ENCODE measurements around the gene EARS2.
A peak's percentile ranks its signal among the peaks of the same experiment; 100 is the strongest.
"Not testable (repeated sequence)": the region's sequence is repeated elsewhere in the genome, so short reads cannot be mapped to it uniquely, and the experiment has no call there.

EARS2 gene

DNA sequence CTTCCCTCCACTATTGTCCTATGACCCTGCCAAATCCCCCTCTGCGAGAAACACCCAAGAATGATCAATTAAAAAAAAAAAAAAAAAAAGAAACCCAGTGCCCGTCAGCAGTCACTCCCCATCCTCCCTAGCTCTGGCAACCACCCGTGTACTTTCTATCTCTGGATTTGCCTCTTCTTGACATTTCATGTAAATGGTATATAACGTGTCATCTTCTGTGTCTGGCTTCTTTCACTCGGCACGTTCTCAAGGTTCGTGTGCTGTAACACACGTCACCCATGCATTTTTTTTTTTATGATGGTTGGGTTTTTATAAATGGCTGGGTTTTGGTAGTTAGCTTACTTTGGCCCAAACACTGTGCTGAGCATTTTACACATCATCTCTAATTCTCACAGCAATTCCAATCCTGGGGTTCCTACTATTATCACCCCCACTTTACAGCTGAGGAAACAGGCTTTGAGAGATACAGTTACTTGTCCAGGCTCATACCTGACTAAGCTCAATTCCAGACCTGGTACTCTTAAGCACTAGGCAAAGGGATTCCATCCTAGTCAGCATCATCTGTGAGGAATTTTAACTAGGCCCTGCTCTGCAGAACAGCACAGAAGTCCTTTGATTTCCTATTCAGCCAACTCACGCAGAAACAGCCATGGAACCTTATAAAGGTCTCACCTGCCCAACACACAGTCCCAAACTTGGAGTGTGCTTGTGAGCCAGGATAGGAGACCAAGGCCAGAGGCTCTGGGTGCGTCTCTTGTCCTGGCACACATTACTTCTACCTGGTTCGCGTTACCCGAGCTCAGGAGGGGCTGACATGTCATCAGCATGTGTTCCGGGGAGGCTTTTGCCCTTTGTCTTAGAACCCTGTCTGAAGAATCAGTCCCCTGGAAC is 27.3 kb upstream of the EARS2 start:
- Histone ChIP-seq H3K9me3 (ENCODE audit: low read depth, low read length) (no peaks in the 10 kb centered on the region), H3K36me3 (ENCODE audit: insufficient read depth, low read length) (peaks cover 73% of the 10 kb centered on the region)
- DNase-seq (ENCODE audit: low read depth, low spot score) = no peak

DNA sequence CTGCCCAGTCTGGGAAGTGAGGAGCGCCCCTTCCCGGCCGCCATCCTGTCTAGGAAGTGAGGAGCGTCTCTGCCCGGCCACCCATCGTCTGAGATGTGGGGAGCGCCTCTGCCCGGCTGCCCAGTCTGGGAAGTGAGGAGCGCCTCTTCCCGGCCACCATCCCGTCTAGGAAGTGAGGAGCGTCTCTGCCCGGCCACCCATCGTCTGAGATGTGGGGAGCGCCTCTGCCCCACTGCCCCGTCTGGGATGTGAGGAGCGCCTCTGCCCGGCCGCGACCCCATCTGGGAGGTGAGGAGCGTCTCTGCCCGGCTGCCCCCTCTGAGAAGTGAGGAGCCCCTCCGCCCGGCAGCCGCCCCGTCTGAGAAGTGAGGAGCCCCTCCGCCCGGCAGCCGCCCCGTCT is 26.1 kb upstream of the EARS2 start:
- not testable (repeated sequence) for H3K4me3 ChIP-seq; H3K27ac ChIP-seq; H3K9ac ChIP-seq (ENCODE audit: insufficient read length); H3K9me3 ChIP-seq (ENCODE audit: low read depth, low read length); DNase-seq (ENCODE audit: low read depth, low spot score)
- H3K36me3 ChIP-seq (ENCODE audit: insufficient read depth, low read length) = peaks cover 72% of the 10 kb centered on the region

More for the DNA sequence above, 27.3 kb upstream of the EARS2 start:
- Histone ChIP-seq H3K9ac (ENCODE audit: insufficient read length) (no peak overlapping the region), H3K27ac (no peak overlapping the region), H3K4me3 (no peak overlapping the region)
- TF ChIP-seq POLR2AphosphoS5 (IDR thresholded peaks at IDR 0.05; ENCODE audit: borderline replicate concordance, low read depth, low read length) (no peak), FOXP2 (optimal IDR thresholded peaks at IDR 0.05; ENCODE audit: control extremely low read depth, extremely low read length, insufficient read depth) (no peak), EZH2 (IDR thresholded peaks at IDR 0.05) (no peak)

- DNase-seq (ENCODE audit: low read depth, low spot score) = no peak
- Histone ChIP-seq H3K9me3 (ENCODE audit: low read depth, low read length) (no peaks in the 10 kb centered on the region), H3K27ac (no peak overlapping the region), H3K4me3 (no peak overlapping the region), H3K36me3 (ENCODE audit: insufficient read depth, low read length) (peaks cover 62% of the 10 kb centered on the region), H3K9ac (ENCODE audit: insufficient read length) (no peak overlapping the region)
- TF ChIP-seq EZH2 (IDR thresholded peaks at IDR 0.05) (no peak), POLR2AphosphoS5 (IDR thresholded peaks at IDR 0.05; ENCODE audit: borderline replicate concordance, low read depth, low read length) (no peak), FOXP2 (optimal IDR thresholded peaks at IDR 0.05; ENCODE audit: control extremely low read depth, extremely low read length, insufficient read depth) (no peak)
Measured at GRCh38 chr16:23581764-23582163, 24.6 kb upstream of the EARS2 start.

DNA sequence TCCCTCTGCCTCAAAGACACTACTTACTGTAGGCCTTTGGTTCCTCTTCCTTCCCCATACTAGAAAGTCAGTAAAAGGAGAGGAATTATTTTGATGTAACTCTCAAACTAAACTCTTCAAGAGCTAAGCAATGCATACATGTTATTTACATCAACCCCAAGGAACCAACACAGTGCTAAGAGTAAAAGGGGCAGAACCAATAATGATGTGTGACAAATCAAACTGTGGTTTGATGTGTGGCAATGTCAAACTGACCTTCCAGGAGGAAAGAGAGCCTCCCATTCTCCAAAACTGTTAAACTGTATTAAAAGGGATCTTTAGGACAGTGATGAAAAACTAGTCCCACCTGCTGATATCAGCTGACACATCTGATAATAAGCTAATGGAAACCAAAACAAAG is 23.2 kb upstream of the EARS2 start:
- no peak for DNase-seq (ENCODE audit: low read depth, low spot score)
- H3K9ac ChIP-seq (ENCODE audit: insufficient read length) = no peak overlapping the region
- H3K36me3 ChIP-seq (ENCODE audit: insufficient read depth, low read length) = peaks cover 52% of the 10 kb centered on the region
- H3K27ac ChIP-seq = peak overlapping the region; percentile 55; the same call in 1 of the 2 replicates
- H3K9me3 ChIP-seq (ENCODE audit: low read depth, low read length) = no peaks in the 10 kb centered on the region
- no peak overlapping the region for H3K4me3 ChIP-seq
- no peak for TF ChIP-seq POLR2AphosphoS5 (IDR thresholded peaks at IDR 0.05; ENCODE audit: borderline replicate concordance, low read depth, low read length)
- TF ChIP-seq FOXP2 (optimal IDR thresholded peaks at IDR 0.05; ENCODE audit: control extremely low read depth, extremely low read length, insufficient read depth) = no peak
- no peak for TF ChIP-seq EZH2 (IDR thresholded peaks at IDR 0.05)

- no peak overlapping the region for H3K9ac ChIP-seq (ENCODE audit: insufficient read length)
- no peak overlapping the region for H3K27ac ChIP-seq
- DNase-seq (ENCODE audit: low read depth, low spot score) = no peak
- peaks cover 45% of the 10 kb centered on the region for H3K36me3 ChIP-seq (ENCODE audit: insufficient read depth, low read length)
- no peak overlapping the region for H3K4me3 ChIP-seq
- H3K9me3 ChIP-seq (ENCODE audit: low read depth, low read length) = no peaks in the 10 kb centered on the region
- TF ChIP-seq POLR2AphosphoS5 (IDR thresholded peaks at IDR 0.05; ENCODE audit: borderline replicate concordance, low read depth, low read length) = no peak
- TF ChIP-seq EZH2 (IDR thresholded peaks at IDR 0.05) = no peak
- TF ChIP-seq FOXP2 (optimal IDR thresholded peaks at IDR 0.05; ENCODE audit: control extremely low read depth, extremely low read length, insufficient read depth) = no peak
Measured at GRCh38 chr16:23579371-23579770, 22.2 kb upstream of the EARS2 start.

DNA sequence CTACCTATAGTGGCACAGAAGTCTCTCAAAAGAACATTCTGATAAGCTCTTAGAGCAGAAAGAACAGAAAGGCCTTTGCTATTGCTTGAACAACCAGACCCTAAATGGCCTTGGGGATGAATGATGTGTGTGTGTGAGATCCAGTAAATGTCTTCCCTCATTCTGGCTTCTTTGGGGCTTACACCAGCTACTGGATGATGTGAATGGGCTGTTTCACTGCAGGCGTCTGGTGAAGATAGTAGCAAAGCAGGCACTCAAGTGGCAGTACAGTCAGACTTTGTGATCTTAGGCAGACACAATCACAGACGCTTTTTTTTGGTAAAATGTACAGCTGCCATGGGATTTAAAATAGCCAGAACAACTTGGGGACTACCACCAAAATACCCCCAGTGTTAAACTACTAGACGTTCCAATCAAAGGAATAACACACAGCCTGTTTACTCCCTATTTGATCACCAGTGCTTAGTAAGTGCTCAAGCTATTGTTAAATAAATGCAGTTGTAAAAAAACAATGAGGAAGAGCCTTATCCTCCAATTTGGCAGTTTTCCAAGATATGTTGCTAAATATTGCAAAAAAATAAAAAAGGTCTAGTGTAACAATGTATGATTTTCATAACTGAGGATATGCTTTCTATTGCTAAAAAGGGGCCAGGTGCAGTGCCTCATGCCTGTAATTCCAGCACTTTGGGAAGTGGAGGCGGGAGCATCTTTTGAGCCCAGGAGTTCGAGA is 21.1 kb upstream of the EARS2 start:
- H3K27ac ChIP-seq = peak overlapping the region; percentile 68
- DNase-seq (ENCODE audit: low read depth, low spot score) = no peak
- H3K9ac ChIP-seq (ENCODE audit: insufficient read length) = no peak overlapping the region
- TF ChIP-seq POLR2AphosphoS5 (IDR thresholded peaks at IDR 0.05; ENCODE audit: borderline replicate concordance, low read depth, low read length) (no peak; the same call in 1 of the 2 replicates), EZH2 (IDR thresholded peaks at IDR 0.05) (no peak), FOXP2 (optimal IDR thresholded peaks at IDR 0.05; ENCODE audit: control extremely low read depth, extremely low read length, insufficient read depth) (no peak)
- peaks cover 51% of the 10 kb centered on the region for H3K36me3 ChIP-seq (ENCODE audit: insufficient read depth, low read length)
- no peaks in the 10 kb centered on the region for H3K9me3 ChIP-seq (ENCODE audit: low read depth, low read length)
- no peak overlapping the region for H3K4me3 ChIP-seq

DNA sequence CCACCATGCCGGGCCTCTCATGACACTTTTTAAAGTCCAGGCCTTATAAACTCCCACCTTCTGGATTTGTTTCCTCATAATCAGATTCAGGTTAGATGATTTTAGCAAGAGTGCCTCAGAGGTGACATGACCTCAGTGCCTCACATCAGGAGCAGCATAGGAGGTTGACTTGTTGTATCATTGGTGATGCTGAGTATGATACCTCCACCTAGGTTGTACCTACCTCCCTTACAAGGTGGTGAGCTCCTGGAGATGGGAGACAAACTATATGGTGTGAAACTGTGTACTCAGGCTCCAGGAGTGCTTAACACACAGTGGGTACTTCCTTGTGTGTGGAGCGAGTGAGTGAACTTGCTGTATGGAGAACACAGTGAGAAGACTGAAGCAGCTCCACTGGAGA is 20.3 kb upstream of the EARS2 start:
- no peak for DNase-seq (ENCODE audit: low read depth, low spot score)
- no peaks in the 10 kb centered on the region for H3K9me3 ChIP-seq (ENCODE audit: low read depth, low read length)
- H3K4me3 ChIP-seq = no peak overlapping the region
- TF ChIP-seq FOXP2 (optimal IDR thresholded peaks at IDR 0.05; ENCODE audit: control extremely low read depth, extremely low read length, insufficient read depth) (no peak), POLR2AphosphoS5 (IDR thresholded peaks at IDR 0.05; ENCODE audit: borderline replicate concordance, low read depth, low read length) (no peak), EZH2 (IDR thresholded peaks at IDR 0.05) (no peak)
- no peak overlapping the region for H3K9ac ChIP-seq (ENCODE audit: insufficient read length)
- H3K27ac ChIP-seq = peak overlapping the region; percentile 68; the same call in 1 of the 2 replicates
- H3K36me3 ChIP-seq (ENCODE audit: insufficient read depth, low read length) = peaks cover 57% of the 10 kb centered on the region

GRCh38 chr16:23575834-23576233 is 18.7 kb upstream of the EARS2 start:
- TF ChIP-seq EZH2 (IDR thresholded peaks at IDR 0.05) = no peak
- no peak for TF ChIP-seq POLR2AphosphoS5 (IDR thresholded peaks at IDR 0.05; ENCODE audit: borderline replicate concordance, low read depth, low read length)
- TF ChIP-seq FOXP2 (optimal IDR thresholded peaks at IDR 0.05; ENCODE audit: control extremely low read depth, extremely low read length, insufficient read depth) = no peak
- no peak for DNase-seq (ENCODE audit: low read depth, low spot score)
- H3K9me3 ChIP-seq (ENCODE audit: low read depth, low read length) = no peaks in the 10 kb centered on the region
- H3K27ac ChIP-seq = 0 out of 2 replicates have a peak overlapping the region, but pooled peaks have one; percentile 7
- no peak overlapping the region for H3K4me3 ChIP-seq
- peaks cover 57% of the 10 kb centered on the region for H3K36me3 ChIP-seq (ENCODE audit: insufficient read depth, low read length)
- H3K9ac ChIP-seq (ENCODE audit: insufficient read length) = no peak overlapping the region
